Measurements from ENCODE around the gene MON1B.
A peak's percentile ranks its signal among the peaks of the same experiment; 100 is the strongest.

The MON1B gene

GRCh38 chr16:77206533-77206932 lies 15.5 kb downstream of the MON1B start:
- no peaks in the 10 kb centered on the region for H3K9me3 ChIP-seq (ENCODE audit: control insufficient read depth, low read length)
- H3K36me3 ChIP-seq (ENCODE audit: control insufficient read depth, insufficient read depth, low read length) = no peaks in the 10 kb centered on the region
- peaks cover 10% of the 10 kb centered on the region for H3K27me3 ChIP-seq (ENCODE audit: control insufficient read depth, insufficient read depth, low read length)
- no peak overlapping the region for H3K4me3 ChIP-seq (ENCODE audit: low read length)
- no peaks in the 10 kb centered on the region for H3K4me1 ChIP-seq (ENCODE audit: control insufficient read depth, insufficient read depth, low read length)
- H3K9ac ChIP-seq (ENCODE audit: low read length) = no peak overlapping the region

- no peak overlapping the region for H3K9ac ChIP-seq (ENCODE audit: low read length)
- H3K9me3 ChIP-seq (ENCODE audit: control insufficient read depth, low read length) = no peaks in the 10 kb centered on the region
- no peak overlapping the region for H3K4me3 ChIP-seq (ENCODE audit: low read length)
- H3K27me3 ChIP-seq (ENCODE audit: control insufficient read depth, insufficient read depth, low read length) = peaks cover 15% of the 10 kb centered on the region
- H3K4me1 ChIP-seq (ENCODE audit: control insufficient read depth, insufficient read depth, low read length) = no peaks in the 10 kb centered on the region
- H3K36me3 ChIP-seq (ENCODE audit: control insufficient read depth, insufficient read depth, low read length) = no peaks in the 10 kb centered on the region
Observed at GRCh38 chr16:77207030-77207429, 16.0 kb downstream of the MON1B start.

GRCh38 chr16:77208382-77208781 lies 17.4 kb downstream of the MON1B start:
- peaks cover 22% of the 10 kb centered on the region for H3K27me3 ChIP-seq (ENCODE audit: control insufficient read depth, insufficient read depth, low read length)
- no peak overlapping the region for H3K4me3 ChIP-seq (ENCODE audit: low read length)
- H3K4me1 ChIP-seq (ENCODE audit: control insufficient read depth, insufficient read depth, low read length) = no peaks in the 10 kb centered on the region
- no peak overlapping the region for H3K9ac ChIP-seq (ENCODE audit: low read length)
- no peaks in the 10 kb centered on the region for H3K9me3 ChIP-seq (ENCODE audit: control insufficient read depth, low read length)
- no peaks in the 10 kb centered on the region for H3K36me3 ChIP-seq (ENCODE audit: control insufficient read depth, insufficient read depth, low read length)

- H3K36me3 ChIP-seq (ENCODE audit: control insufficient read depth, insufficient read depth, low read length) = no peaks in the 10 kb centered on the region
- H3K4me1 ChIP-seq (ENCODE audit: control insufficient read depth, insufficient read depth, low read length) = no peaks in the 10 kb centered on the region
- no peaks in the 10 kb centered on the region for H3K9me3 ChIP-seq (ENCODE audit: control insufficient read depth, low read length)
- H3K4me3 ChIP-seq (ENCODE audit: low read length) = peak overlapping the region; percentile 36
- peaks cover 26% of the 10 kb centered on the region for H3K27me3 ChIP-seq (ENCODE audit: control insufficient read depth, insufficient read depth, low read length)
- peak overlapping the region; percentile 47 for H3K9ac ChIP-seq (ENCODE audit: low read length)
Observed at GRCh38 chr16:77211880-77212740, 21.1 kb downstream of the MON1B start.

GRCh38 chr16:77212741-77213541 lies 22.0 kb downstream of the MON1B start:
- H3K4me3 ChIP-seq (ENCODE audit: low read length) = peak overlapping the region; percentile 16
- no peaks in the 10 kb centered on the region for H3K4me1 ChIP-seq (ENCODE audit: control insufficient read depth, insufficient read depth, low read length)
- peak overlapping the region; percentile 47 for H3K9ac ChIP-seq (ENCODE audit: low read length)
- H3K9me3 ChIP-seq (ENCODE audit: control insufficient read depth, low read length) = no peaks in the 10 kb centered on the region
- no peaks in the 10 kb centered on the region for H3K36me3 ChIP-seq (ENCODE audit: control insufficient read depth, insufficient read depth, low read length)
- peaks cover 26% of the 10 kb centered on the region for H3K27me3 ChIP-seq (ENCODE audit: control insufficient read depth, insufficient read depth, low read length)

- H3K9ac ChIP-seq (ENCODE audit: low read length) = no peak overlapping the region
- no peaks in the 10 kb centered on the region for H3K4me1 ChIP-seq (ENCODE audit: control insufficient read depth, insufficient read depth, low read length)
- H3K27me3 ChIP-seq (ENCODE audit: control insufficient read depth, insufficient read depth, low read length) = peaks cover 26% of the 10 kb centered on the region
- H3K9me3 ChIP-seq (ENCODE audit: control insufficient read depth, low read length) = no peaks in the 10 kb centered on the region
- no peaks in the 10 kb centered on the region for H3K36me3 ChIP-seq (ENCODE audit: control insufficient read depth, insufficient read depth, low read length)
- no peak overlapping the region for H3K4me3 ChIP-seq (ENCODE audit: low read length)
Observed at GRCh38 chr16:77213542-77214106, 22.6 kb downstream of the MON1B start.

GRCh38 chr16:77214411-77215138 lies 23.6 kb downstream of the MON1B start:
- no peaks in the 10 kb centered on the region for H3K4me1 ChIP-seq (ENCODE audit: control insufficient read depth, insufficient read depth, low read length)
- no peak overlapping the region for H3K9ac ChIP-seq (ENCODE audit: low read length)
- no peak overlapping the region for H3K4me3 ChIP-seq (ENCODE audit: low read length)
- no peaks in the 10 kb centered on the region for H3K36me3 ChIP-seq (ENCODE audit: control insufficient read depth, insufficient read depth, low read length)
- no peaks in the 10 kb centered on the region for H3K9me3 ChIP-seq (ENCODE audit: control insufficient read depth, low read length)
- peaks cover 26% of the 10 kb centered on the region for H3K27me3 ChIP-seq (ENCODE audit: control insufficient read depth, insufficient read depth, low read length)

GRCh38 chr16:77219437-77219836 lies 28.4 kb downstream of the MON1B start:
- H3K9me3 ChIP-seq (ENCODE audit: control insufficient read depth, low read length) = no peaks in the 10 kb centered on the region
- H3K36me3 ChIP-seq (ENCODE audit: control insufficient read depth, insufficient read depth, low read length) = no peaks in the 10 kb centered on the region
- H3K4me3 ChIP-seq (ENCODE audit: low read length) = no peak overlapping the region
- no peaks in the 10 kb centered on the region for H3K27me3 ChIP-seq (ENCODE audit: control insufficient read depth, insufficient read depth, low read length)
- no peaks in the 10 kb centered on the region for H3K4me1 ChIP-seq (ENCODE audit: control insufficient read depth, insufficient read depth, low read length)
- no peak overlapping the region for H3K9ac ChIP-seq (ENCODE audit: low read length)

- no peaks in the 10 kb centered on the region for H3K36me3 ChIP-seq (ENCODE audit: control insufficient read depth, insufficient read depth, low read length)
- H3K4me3 ChIP-seq (ENCODE audit: low read length) = no peak overlapping the region
- H3K9me3 ChIP-seq (ENCODE audit: control insufficient read depth, low read length) = no peaks in the 10 kb centered on the region
- no peaks in the 10 kb centered on the region for H3K4me1 ChIP-seq (ENCODE audit: control insufficient read depth, insufficient read depth, low read length)
- peaks cover 4% of the 10 kb centered on the region for H3K27me3 ChIP-seq (ENCODE audit: control insufficient read depth, insufficient read depth, low read length)
- H3K9ac ChIP-seq (ENCODE audit: low read length) = no peak overlapping the region
Observed at GRCh38 chr16:77220427-77220826, 29.4 kb downstream of the MON1B start.

GRCh38 chr16:77221482-77221881 lies 30.5 kb downstream of the MON1B start:
- Histone ChIP-seq H3K36me3 (ENCODE audit: control insufficient read depth, insufficient read depth, low read length) (no peaks in the 10 kb centered on the region), H3K9ac (ENCODE audit: low read length) (no peak overlapping the region), H3K27me3 (ENCODE audit: control insufficient read depth, insufficient read depth, low read length) (peaks cover 4% of the 10 kb centered on the region), H3K9me3 (ENCODE audit: control insufficient read depth, low read length) (no peaks in the 10 kb centered on the region), H3K4me3 (ENCODE audit: low read length) (no peak overlapping the region), H3K4me1 (ENCODE audit: control insufficient read depth, insufficient read depth, low read length) (no peaks in the 10 kb centered on the region)

GRCh38 chr16:77223184-77223583 lies 32.2 kb downstream of the MON1B start:
- Histone ChIP-seq H3K4me3 (ENCODE audit: low read length) (no peak overlapping the region), H3K27me3 (ENCODE audit: control insufficient read depth, insufficient read depth, low read length) (peaks cover 4% of the 10 kb centered on the region), H3K4me1 (ENCODE audit: control insufficient read depth, insufficient read depth, low read length) (no peaks in the 10 kb centered on the region), H3K9me3 (ENCODE audit: control insufficient read depth, low read length) (no peaks in the 10 kb centered on the region), H3K9ac (ENCODE audit: low read length) (no peak overlapping the region), H3K36me3 (ENCODE audit: control insufficient read depth, insufficient read depth, low read length) (no peaks in the 10 kb centered on the region)
